HepG2 (cell line): ENCODE data around the gene FRMD8. TPM values are rescaled to one million over a fixed set of nuclear protein-coding genes. Genes with fewer than 3 reads are reported as not detected.

Experiments used
- CEBPG ChIP-seq: IDR thresholded peaks from 2 replicates; pipeline ENCODE4 v1.6.1; 2016
- GATAD2A ChIP-seq: IDR thresholded peaks from 2 replicates; pipeline ENCODE4 v1.6.1; 2016
- GTF3A ChIP-seq: sonication (generic); formaldehyde crosslinking; conservative IDR thresholded peaks from 2 replicates; pipeline ENCODE4 v1.4.0; 2020; ENCODE audit warnings: mild to moderate bottlenecking, missing genetic modification reagents
- IRF2 ChIP-seq: IDR thresholded peaks from 2 replicates; pipeline ENCODE4 v1.6.1; 2018; ENCODE audit warnings: missing genetic modification reagents, missing compliant biosample characterization
- IRF9 ChIP-seq: sonication (generic); formaldehyde crosslinking; IDR thresholded peaks from 2 replicates; pipeline ENCODE4 v1.8.0; 2022; ENCODE audit warnings: missing genetic modification reagents, mild to moderate bottlenecking, borderline replicate concordance
- MEIS1 ChIP-seq: sonication (generic); formaldehyde crosslinking; IDR thresholded peaks from 2 replicates; pipeline ENCODE4 v1.9.0; 2021; ENCODE audit warnings: mild to moderate bottlenecking, missing genetic modification reagents, moderate library complexity, borderline replicate concordance
- NR2C2 ChIP-seq: sonication (generic); formaldehyde crosslinking; IDR thresholded peaks from 2 replicates; pipeline ENCODE4 v1.4.0; 2020; ENCODE audit warnings: missing genetic modification reagents, mild to moderate bottlenecking, moderate library complexity, borderline replicate concordance
- SIX1 ChIP-seq: sonication (generic); formaldehyde crosslinking; IDR thresholded peaks from 2 replicates; pipeline ENCODE4 v1.4.0; 2020; ENCODE audit warnings: missing genetic modification reagents, borderline replicate concordance
- XRCC5 ChIP-seq: fragments of 200-400 bp; formaldehyde crosslinking; optimal IDR thresholded peaks from 2 replicates; pipeline ENCODE3; 2017; ENCODE audit warnings: mild to moderate bottlenecking, low read length
- ZBTB39 ChIP-seq: sonication (generic); formaldehyde crosslinking; IDR thresholded peaks from 2 replicates; pipeline ENCODE4 v1.5.0; 2020; ENCODE audit warnings: missing genetic modification reagents
- ZFAT ChIP-seq: sonication (generic); formaldehyde crosslinking; conservative IDR thresholded peaks from 2 replicates; pipeline ENCODE4 v1.8.1; 2023; ENCODE audit warnings: missing genetic modification reagents, inconsistent platforms
- ZHX2 ChIP-seq, 2 experiments: sonication (generic) in 1 of 2; formaldehyde crosslinking in 1 of 2; IDR thresholded peaks; 2 replicates each; pipeline versions ENCODE4 v1.6.1 to v1.9.0; 2014 to 2022; ENCODE audit warnings: antibody characterized with exemption in 1 of 2, borderline replicate concordance in 1 of 2, inconsistent platforms in 1 of 2, low read depth in 1 of 2, missing genetic modification reagents in 1 of 2
- ZNF629 ChIP-seq: sonication (generic); formaldehyde crosslinking; conservative IDR thresholded peaks from 2 replicates; pipeline ENCODE4 v1.5.0; 2020; ENCODE audit warnings: missing genetic modification reagents
- ZNF691 ChIP-seq: sonication (generic); formaldehyde crosslinking; IDR thresholded peaks from 2 replicates; pipeline ENCODE4 v1.4.0; 2020; ENCODE audit warnings: missing genetic modification reagents, low read depth, mild to moderate bottlenecking, borderline replicate concordance
- polyA plus RNA-seq, 8 experiments: library from polyadenylated mRNA; depleted of rRNA in 3 of 8; stranded (reverse) in 7 of 8; unstranded in 1 of 8; fragments of >200 nt; fragmentation: Illumina TruSeq in 4 of 8; extraction: Trizol in 4 of 8; gene quantifications; 2 replicates each; pipeline versions ENCODE4 v1.2.1 to v1.2.3, GENCODE V29; 2011 to 2016; ENCODE audit warnings: low read depth in 4 of 8, missing spikeins in 1 of 8, mixed read lengths in 1 of 8; ENCODE audit not compliant: insufficient read depth in 1 of 8
- total RNA-seq, 5 experiments: library from RNA; depleted of rRNA; stranded (reverse); fragments of >200 nt; fragmentation: Illumina TruSeq; extraction: Trizol; gene quantifications; 2 replicates each; pipeline ENCODE4 v1.2.3, GENCODE V29; 2016; ENCODE audit warnings: low read depth in 1 of 5

Gene FRMD8
- total and polyA plus RNA-seq, 2 of the 13 experiments (the other 11 are each of a cell fraction or from before 2014, with no cell fraction given): 5.8 to 20.6 TPM

- no peak for TF ChIP-seq ZHX2 (IDR thresholded peaks at IDR 0.05; ENCODE audit: low read depth)
- no peak for TF ChIP-seq ZHX2 (CRISPR knock-in tag; IDR thresholded peaks at IDR 0.05; ENCODE audit: borderline replicate concordance)
- peak; percentile 41; the same call in 1 of the 2 replicates for TF ChIP-seq IRF9 (CRISPR knock-in tag)
- TF ChIP-seq IRF2 (CRISPR knock-in tag): 0 out of 2 replicates have a peak, but pooled peaks have one; percentile 19
- TF ChIP-seq ZFAT (CRISPR knock-in tag): no peak
- peak; percentile 37 for TF ChIP-seq XRCC5
- peak; percentile 72; the same call in 1 of the 2 replicates for TF ChIP-seq ZBTB39 (CRISPR knock-in tag)
- peak; percentile 70 for TF ChIP-seq CEBPG (CRISPR knock-in tag)
- TF ChIP-seq NR2C2: peak; percentile 73; the same call in 1 of the 2 replicates
- TF ChIP-seq GTF3A (CRISPR knock-in tag): no peak
- TF ChIP-seq GATAD2A (CRISPR knock-in tag): peak; percentile 78
- peak; percentile 62; the same call in 1 of the 2 replicates for TF ChIP-seq MEIS1 (CRISPR knock-in tag)
- TF ChIP-seq ZNF691: no peak; the same call in 1 of the 2 replicates
- no peak for TF ChIP-seq SIX1 (CRISPR knock-in tag)
- TF ChIP-seq ZNF629 (CRISPR knock-in tag): 0 out of 2 replicates have a peak, but pooled peaks have one; percentile 34
Observed at GRCh38 chr11:65357856-65358356, 28.5 kb upstream of the FRMD8 start (continued).
